Measurements from ENCODE around the gene CEMP1. TPM values are rescaled to one million over a fixed set of nuclear protein-coding genes. Genes with fewer than 3 reads are reported as not detected.
A peak's percentile ranks its signal among the peaks of the same experiment; 100 is the strongest.

Gene CEMP1
- total RNA-seq, 1 donor from 2014 or later, result not detected

DNA sequence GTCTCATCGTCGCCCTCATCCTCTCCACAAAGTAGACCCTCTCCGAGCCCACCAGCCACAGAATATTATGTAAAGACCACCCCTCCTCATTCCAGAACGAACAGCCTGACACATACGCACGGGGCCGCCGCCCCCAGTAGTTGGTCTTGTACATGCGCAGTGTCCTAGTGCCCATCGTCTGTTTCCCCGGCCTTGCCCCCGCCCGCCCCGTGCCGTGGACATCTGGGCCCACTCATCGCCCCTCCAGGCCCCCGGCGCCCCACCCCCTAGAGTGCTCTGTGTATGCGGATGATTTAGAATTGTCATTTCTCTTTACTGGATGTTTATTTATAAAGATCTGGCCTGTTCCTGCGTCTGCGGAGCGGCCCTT is 11.5 kb downstream of the CEMP1 start:
- no peak for DNase-seq (ENCODE audit: low read depth)

DNA sequence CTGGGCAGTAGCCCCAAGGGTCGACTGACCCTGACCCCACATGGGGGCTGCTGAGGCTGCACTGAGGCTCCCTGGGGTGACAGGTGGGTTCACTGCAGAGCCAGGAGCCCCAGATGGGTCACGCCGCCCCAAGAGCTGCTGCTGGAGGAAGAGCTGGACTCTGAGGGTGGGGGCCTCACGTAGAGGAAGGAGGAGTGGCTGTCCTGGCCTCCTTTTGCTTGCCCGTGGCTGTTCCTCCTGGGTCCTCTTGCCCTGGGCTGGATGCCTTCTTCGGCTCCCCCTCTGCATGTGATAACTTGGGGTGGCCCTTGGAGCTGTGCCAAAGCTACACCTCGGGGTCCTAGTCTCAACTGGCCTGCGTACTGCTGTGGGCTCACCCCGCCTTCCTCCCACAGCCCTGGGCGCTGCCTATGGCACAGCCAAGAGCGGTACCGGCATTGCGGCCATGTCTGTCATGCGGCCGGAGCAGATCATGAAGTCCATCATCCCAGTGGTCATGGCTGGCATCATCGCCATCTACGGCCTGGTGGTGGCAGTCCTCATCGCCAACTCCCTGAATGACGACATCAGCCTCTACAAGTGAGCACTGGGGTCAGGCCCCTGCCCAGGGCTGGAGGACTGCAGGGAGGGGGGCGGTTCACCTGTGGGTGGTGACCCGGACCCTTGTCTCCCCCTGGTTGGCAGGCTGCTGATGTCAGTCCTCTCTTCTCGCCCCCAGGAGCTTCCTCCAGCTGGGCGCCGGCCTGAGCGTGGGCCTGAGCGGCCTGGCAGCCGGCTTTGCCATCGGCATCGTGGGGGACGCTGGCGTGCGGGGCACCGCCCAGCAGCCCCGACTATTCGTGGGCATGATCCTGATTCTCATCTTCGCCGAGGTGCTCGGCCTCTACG is 12.1 kb downstream of the CEMP1 start:
- no peak for DNase-seq (ENCODE audit: low read depth)

DNA sequence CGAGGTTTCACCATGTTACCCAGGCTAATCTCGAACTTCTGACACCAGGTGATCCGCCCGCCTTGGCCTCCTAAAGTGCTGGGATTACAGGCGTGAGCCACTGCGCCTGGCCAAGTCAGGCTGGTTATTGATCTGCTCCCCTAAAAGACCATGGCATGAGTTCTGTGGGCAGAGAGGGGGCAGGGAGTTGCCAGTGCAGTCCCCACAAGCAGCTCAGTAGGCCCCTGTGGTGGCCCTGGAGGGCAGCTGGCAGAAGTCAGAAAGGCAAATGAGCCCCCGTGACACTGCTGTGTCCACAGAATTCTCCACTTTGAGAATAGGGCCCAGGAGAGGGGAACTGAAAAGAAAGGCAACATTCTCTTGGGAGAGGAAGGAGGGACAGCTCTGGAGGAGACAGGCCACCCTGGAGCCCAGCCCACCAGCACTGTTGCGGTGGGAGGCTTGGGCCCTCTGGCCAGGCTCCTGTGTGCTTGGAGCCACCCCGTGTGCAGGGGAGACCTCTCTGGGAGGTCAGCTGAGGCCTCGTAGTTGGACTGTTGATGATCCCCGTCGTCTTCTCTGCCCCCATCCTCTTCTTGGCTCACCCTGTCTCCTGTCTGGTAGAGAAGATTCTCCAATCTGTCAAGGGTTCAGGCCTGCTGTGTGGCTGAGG is 13.1 kb downstream of the CEMP1 start:
- no peak for DNase-seq (ENCODE audit: low read depth)

- peak; percentile 50 for DNase-seq (ENCODE audit: low read depth)
These were observed 14.6 kb downstream of the CEMP1 start for GRCh38 chr16:2516391-2517240.

- peak; percentile 12 for DNase-seq (ENCODE audit: low read depth)
These were observed 15.9 kb downstream of the CEMP1 start for GRCh38 chr16:2515180-2515851.

DNA sequence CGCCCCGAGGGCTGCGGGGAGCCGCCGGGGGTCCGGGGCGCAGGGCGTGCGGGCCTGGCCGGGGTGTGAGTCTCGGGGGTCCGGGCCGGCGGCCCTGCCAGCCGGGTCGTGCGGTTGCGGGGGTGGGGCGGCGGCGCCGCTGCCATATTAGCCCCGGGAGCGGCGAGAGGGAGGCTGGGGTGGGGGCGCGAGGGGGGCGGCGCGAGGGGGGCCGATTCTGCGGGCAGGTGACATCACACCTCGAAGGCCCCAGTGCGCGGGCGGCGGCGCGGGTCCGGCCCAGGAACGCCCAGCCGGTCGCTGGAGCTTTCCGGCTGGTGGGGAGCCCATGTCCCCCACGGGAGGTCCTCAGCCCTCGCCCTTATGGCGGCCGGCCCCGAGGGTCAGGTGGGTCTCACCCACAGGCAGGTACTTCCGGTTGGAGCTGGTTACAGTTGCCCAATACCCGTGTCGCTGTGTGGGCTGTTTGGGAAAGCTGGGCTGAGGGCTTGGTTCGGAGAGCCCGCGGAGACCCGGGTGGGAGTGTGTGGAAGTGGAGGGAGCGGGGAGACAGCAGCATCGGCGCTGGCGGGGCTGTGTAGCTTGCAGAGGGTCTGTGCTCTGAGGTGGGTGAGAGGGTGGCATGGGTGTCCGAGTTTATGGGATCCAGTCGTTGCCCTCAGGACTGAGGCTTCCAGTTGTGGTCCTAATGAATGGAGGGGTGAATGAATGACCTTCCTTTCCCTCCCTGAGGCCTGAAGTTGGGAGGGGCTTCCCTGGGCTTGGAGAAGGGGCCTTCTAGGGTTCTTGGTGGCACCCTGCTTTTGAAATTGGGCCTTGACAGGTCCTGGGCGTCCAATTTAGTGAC is 16.7 kb downstream of the CEMP1 start:
- no peak for DNase-seq (ENCODE audit: low read depth)

DNA sequence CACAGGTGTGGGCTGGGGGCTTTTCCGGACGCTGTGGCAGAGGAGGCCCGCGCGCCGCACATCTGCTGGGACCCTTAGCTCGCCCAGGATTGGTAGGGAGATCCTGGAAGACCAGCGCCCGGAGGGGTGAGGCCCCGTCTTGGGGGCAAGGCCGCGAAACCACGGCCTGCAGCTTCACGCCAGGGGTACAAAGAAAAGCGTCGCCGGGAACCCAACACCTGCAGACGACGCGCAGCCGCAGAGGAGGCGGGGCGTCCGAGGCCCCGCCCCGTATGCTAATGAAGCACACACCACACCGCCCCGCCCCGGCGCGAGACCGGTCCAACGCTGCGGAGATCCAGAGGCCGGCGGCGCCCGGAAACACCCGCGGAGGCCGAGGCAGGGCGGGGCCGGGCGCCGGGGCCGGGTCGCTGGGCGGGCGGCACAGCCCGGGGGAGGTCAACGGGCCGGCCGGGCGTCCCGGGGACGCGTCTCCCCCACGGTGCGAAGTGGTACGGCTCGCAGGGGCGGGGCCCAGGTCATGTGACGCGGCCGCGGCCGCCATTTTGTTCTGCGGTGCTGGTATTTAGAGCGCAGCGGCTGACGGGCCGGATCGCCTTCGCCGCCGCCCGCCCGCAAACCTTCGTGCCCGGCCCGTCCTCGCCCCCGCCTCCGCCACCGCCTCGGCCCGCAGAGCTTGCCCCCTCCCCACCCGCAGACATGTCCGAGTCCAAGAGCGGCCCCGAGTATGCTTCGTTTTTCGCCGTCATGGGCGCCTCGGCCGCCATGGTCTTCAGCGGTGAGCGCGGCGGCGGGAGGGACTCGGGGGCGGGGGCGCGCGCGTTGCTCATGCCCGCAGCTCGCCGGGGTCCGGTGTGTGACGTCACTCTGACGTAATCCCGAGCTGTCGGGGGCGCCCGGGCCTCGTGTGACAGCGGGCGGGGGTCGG is 17.5 kb downstream of the CEMP1 start, which contains the start of gene ATP6V0C:
ATP6V0C (plus strand) TSS at position 548 of the 928 bp plus-strand sequence; CDS start at position 700, 152 bp downstream.
- DNase-seq (ENCODE audit: low read depth), result peak; percentile 60

GRCh38 chr16:2512735-2513404 is 18.3 kb downstream of the CEMP1 start:
- DNase-seq (ENCODE audit: low read depth), result no peak

- DNase-seq (ENCODE audit: low read depth), result no peak
These were observed 19.0 kb downstream of the CEMP1 start for GRCh38 chr16:2511996-2512734.

GRCh38 chr16:2511128-2511800 is 19.9 kb downstream of the CEMP1 start:
- DNase-seq (ENCODE audit: low read depth), result peak; percentile 30

DNA sequence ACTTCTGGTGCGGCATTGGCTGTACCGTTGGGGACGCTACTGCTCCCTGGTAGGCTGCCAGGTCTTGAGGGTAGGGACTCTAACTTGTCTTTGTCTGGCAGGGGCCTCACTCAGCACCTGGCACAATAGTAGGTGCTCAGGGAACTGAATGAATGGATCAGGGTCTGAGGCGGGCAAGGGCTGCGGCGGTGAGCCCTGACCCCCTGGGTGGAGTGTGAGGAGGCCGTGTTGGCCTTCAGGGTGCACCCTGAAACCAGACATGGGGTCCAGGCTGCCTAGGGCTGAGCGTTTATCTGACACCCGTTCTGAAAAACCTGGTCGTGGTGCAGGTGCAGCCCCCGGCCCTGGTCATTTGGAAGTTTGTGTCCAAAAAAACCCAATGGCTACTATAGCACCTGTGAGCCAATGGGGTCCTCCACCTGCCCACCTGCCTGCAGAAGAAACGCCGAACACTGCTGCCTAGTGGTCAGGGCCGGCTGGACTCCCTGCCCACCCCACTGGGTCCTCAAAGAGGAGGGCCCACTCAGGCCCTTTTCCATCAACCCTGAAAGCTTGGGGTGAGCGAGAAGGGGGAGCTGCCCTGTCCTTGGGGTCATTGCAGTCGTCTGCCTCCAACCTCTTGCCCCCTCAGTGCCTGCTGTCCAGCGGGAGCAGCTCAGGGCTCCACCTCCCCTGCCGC is 22.3 kb downstream of the CEMP1 start:
- DNase-seq (ENCODE audit: low read depth), result no peak

- DNase-seq (ENCODE audit: low read depth), result no peak
These were observed 23.5 kb downstream of the CEMP1 start for GRCh38 chr16:2507665-2508064.

DNA sequence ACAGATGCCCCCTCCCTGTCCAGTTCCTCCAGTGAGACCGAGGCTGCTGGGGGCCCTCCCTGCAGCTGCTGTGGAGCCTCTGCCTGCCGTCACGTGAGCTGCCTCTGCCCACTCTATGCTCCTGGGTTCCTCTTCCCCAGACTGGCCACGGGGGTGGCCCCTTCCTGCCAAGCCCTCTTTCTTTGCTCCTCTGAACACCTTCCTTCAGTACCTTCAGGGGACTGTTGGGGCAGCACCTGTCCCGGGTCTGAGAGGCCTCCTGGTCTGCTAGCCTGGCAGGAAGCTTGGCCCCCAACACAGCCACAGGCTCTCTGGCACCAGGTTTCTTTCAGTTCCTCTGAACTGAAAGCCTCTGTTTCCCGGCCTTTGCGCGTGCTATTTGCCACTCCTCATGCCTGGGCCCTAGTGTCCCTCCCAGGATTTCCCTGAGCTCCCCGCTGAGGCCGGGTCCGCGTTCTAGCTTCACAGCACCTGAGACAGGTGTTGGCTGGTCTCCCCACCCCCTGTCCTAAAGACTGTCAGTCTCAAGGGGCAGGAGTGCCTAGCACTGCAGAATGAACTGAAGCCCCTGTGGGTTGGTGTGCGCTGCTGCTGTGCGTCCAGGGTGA is 24.1 kb downstream of the CEMP1 start:
- no peak for DNase-seq (ENCODE audit: low read depth)

- no peak for DNase-seq (ENCODE audit: low read depth)
These were observed 25.5 kb downstream of the CEMP1 start for GRCh38 chr16:2505695-2506094.

- DNase-seq (ENCODE audit: low read depth), result no peak
These were observed 29.0 kb downstream of the CEMP1 start for GRCh38 chr16:2501946-2502895.
